CD4-positive, alpha-beta T cell treated with Interleukin-6 at 100 ng/mL for 8 hours (primary cell): ENCODE measurements around the gene TMPRSS9.
"Not testable (repeated sequence)": the region's sequence is repeated elsewhere in the genome, so short reads cannot be mapped to it uniquely, and the experiment has no call there.

ENCODE experiments used
- DNase-seq: peaks from one replicate; pipeline ENCODE4 v3.0.0-alpha.2; 2020; ENCODE audit warnings: mixed read lengths, low spot score

The TMPRSS9 gene

DNA sequence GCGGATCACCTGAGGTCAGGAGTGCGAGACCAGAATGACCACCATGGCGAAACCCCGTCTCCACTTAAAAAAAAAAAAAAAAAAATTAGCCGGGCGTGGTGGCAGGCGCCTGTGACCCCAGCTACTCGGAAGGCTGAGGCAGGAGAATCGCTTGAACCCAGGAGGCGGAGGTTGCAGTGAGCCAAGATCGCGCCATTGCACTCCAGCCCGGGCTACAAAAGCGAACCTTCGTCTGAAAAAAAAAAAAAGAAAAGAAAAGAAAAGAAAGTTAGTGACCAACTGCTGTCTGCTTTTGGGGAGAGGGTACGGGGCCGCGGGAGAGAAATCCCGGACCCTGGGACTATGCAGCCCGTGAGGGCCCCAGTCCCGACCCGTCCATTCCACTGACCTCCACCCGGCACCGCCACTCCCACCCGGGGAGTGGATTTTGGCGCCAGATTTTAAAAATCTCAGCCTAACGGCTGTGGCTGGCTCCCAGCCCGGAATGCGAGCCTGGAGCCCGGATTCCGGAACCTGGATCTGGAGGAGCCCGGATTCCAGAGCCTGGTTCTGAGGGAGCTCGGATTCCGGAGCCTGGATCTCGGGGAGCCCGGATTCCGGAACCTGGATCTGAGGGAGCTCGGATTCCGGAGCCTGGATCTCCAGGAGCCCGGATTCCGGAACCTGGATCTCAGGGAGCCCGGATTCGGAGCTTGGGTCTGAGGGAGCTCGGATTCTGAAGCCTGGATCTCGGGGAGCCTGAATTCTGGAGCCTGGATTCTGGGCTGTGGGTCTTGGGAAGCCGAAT, 102.8 kb downstream of the TMPRSS9 start:
- no peak for DNase-seq

DNA sequence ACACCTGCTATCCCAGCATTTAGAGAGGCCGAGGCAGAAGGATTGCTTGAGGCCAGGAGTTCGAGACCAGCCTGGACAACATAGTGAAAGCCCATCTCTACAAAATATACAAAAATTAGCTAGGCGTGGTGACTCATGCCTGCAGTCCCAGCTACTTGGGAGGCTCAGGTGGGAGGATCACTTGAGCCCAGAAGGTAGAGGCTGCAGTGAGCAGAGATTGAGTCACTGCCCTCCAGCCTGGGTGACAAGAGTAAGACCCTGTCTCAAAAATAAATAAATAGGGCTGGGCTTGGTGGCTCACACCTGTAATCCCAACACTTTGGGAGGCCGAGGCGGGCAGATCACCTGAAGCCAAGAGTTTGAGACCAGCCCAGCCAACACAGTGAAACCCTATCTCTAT, 103.6 kb downstream of the TMPRSS9 start:
- not testable (repeated sequence) for DNase-seq

DNA sequence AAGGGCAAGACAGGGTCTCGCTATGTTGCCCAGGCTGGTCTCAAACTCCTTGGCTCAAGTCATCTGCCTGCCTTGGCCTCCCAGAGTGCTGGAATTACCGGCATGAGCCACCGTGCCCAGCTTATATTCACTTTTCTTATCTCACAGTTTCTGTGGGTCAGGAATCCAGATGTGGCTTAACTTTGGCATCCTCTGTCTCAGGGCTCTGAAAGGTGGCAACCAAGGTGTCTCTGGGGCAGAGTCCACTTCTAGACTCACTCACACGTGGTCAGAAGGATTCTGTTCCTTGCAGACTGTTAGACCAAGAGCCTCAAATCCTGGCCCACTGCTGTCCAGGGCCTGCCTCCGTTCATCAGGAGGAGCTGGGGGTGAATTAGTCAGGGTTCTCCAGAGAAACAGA, 104.3 kb downstream of the TMPRSS9 start:
- no peak for DNase-seq

DNA sequence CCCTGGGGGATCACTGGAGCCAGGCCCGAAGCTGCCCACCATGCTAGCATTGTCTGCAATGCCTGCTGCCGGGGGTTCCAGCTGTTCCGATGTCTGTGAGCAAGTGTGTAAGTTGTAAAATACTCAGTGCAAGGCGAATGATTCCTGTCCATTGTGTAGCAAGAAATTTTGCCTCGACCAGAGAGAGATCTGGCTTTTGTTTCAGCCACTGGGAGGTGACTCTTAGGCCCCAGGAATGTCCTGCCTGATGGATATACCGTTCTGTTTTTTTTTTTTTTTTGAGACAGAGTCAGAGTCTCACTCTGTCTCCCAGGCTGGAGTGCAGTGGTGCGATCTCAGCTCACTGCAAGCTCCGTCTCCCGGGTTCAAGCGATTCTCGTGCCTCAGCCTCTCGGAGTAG, 108.5 kb downstream of the TMPRSS9 start:
- DNase-seq, result no peak

DNA sequence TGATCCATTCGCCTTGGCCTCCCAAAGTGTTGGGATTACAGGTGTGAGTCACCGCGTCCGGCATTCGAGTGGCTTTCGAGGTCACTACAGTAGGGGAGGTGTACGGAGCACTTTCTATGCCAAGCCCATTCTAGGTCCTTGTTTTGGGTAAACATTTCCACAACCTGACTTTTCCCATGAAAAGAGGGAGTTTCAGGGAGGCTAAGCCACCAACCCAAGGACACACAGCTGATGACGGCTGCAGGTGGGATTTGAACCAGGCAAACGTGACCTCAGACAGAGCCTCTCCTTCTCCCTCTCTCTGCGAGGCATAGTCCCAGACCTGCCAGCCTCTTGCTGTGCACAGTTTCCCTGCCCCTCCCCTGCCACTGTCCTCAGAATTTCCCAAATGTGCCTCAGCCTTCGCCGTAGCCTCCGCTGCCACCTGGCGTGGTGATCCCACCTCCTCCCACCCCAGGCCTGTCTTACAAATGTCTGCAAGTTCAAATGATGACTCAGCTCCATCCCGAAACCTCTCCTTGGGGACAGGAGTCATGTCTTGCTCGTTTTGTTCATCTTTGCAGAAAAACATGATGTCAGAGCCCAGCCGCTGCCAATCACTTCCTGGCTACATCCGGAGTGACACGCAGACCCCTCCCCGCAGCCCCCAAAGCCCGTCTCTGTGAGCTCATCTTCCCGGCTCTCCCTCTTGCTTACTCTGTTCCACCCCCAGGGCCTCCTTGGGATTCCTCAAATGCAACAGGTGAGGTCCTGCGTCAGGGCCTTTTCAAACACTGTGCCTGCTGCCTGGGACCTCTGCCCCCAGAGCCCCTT, 109.2 kb downstream of the TMPRSS9 start:
- DNase-seq, result no peak

DNA sequence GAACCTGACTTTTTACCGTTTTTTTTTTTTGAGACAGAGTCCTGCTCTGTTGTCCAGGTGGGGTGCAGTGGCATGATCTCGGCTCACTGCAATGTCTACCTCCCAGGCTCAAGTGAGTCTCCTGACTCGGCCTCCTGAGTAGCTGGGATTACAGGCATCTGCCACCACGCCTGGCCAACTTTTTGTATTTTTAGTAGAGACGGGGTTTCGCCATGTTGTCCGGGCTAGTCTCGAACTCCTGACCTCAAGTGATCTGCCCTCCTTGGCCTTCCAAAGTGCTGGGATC, 109.8 kb downstream of the TMPRSS9 start:
- not testable (repeated sequence) for DNase-seq

DNA sequence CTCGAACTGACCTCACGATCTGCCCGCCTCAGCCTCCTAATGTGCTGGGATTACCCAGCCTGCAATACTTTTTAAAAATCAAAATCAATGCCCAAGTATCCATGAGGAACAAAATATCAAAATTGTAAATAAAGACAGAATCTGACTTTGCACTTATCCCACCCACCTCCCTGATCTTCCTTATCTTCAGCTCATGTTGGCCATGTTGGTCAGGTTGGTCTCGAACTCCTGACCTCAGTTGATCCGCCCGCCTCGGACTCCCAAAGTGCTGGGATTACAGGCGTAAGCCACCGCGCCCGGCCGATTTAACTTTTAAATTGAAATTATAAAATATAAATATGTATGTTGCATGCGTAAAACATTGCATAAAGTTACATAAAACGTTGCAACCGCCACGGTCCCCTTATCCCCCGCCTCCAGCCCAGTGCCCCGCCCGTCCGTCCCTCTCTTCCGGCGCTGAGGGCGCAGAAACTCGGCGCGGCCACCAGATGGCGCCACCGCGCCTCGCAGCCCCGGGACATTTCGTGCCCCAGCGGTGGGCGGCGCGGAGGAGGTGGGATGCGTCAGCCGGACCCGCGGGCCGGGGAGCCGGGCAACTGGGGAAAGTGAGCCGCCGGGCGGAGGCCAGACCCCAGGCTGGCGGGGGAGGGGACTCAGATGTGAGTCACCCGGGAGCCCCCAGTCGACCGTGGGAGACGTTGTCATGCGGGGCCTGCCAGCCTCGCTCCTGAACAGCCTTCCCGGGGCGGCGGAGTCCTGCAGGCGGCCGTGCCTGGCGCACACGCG, 114.4 kb downstream of the TMPRSS9 start:
- peak; percentile 78 for DNase-seq

DNA sequence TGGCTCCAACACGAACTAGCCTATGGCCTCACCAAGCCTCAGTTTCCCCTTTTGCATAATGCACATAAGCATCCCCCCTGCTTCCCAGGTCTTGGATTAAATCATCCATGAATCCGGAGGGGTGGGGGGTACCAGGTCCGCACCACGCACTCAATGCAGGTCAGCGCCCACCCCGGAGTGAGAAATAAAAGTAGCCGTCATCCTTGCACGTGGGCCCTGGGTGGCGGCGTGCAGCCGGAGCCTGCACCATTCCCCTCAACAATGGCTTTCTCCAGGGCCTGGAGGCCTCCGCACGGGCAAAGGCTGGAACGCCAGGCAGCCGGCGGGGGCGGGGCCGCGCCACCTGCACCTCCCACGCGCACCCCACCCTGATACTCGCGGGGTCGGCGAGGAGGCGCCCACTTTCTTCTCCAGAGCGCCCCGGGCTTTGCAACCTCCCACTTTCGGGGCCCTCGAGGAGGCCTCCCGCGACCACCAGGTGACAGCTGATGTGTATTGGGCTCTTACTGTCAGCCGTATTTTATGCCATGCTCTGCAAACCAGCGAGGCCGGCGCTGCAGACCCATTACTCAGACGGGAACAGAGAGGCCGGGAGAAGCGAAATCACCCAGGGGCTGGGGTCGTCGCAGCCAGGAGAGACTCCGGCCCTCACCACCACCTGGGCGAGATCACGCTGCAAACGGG, 115.1 kb downstream of the TMPRSS9 start:
- peak; percentile 48 for DNase-seq
